ENCODE data around the gene SNX25.

DNA sequence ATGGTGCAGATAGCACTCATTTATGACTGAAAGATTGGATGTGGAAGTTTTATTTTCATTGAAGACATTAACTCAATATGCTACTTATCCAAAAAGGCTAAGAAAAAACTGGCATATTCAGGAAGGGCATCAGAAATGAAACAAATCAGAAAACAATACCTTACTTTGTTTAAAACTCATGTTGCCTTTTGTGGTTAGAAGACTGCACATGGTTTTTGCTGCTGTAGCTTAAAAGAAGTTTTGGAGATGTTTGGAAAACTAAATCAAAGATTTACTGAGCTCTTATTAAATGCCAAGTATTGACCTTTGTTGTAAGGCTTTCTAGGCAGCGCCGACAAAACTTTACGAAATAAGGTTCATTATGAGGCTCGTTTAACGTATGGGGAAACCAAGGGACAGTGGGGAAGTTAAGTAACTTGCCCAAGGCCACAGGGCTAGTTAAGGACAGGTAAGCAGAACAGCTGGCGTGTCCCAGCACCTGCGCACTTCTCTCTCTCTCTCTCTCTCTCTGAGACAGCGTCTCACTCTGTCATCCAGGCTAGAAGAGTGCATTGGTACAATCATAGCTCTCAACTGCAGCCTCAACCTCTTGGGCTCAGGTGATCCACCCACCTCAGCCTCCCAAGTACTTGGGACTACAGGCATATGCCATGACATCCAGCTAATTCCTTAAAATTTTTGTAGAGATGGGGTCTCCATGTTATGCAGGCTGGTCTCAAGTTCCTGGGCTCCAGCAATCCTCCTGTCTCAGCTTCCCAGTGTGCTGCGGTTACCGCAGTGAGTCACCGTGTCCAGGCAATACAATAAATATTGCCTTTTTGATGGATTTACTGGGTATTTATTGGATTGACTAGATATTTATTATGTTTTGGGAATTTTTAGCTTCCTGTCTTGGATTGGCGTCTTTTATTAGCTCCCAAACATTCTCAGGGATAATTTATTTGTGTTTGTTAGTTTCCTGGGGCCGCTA, 170.2 kb downstream of the SNX25 start:
- TF ChIP-seq POLR2A (IDR thresholded peaks at IDR 0.05) (no peak), POLR2AphosphoS5 (IDR thresholded peaks at IDR 0.05; ENCODE audit: insufficient read depth in 1 of 2, low read depth in 1 of 2) (no peak)
- TF ChIP-seq, protein P1, sequence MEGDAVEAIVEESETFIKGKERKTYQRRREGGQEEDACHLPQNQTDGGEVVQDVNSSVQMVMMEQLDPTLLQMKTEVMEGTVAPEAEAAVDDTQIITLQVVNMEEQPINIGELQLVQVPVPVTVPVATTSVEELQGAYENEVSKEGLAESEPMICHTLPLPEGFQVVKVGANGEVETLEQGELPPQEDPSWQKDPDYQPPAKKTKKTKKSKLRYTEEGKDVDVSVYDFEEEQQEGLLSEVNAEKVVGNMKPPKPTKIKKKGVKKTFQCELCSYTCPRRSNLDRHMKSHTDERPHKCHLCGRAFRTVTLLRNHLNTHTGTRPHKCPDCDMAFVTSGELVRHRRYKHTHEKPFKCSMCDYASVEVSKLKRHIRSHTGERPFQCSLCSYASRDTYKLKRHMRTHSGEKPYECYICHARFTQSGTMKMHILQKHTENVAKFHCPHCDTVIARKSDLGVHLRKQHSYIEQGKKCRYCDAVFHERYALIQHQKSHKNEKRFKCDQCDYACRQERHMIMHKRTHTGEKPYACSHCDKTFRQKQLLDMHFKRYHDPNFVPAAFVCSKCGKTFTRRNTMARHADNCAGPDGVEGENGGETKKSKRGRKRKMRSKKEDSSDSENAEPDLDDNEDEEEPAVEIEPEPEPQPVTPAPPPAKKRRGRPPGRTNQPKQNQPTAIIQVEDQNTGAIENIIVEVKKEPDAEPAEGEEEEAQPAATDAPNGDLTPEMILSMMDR (IDR thresholded peaks at IDR 0.05), result no peak

All from vagina (tissue), 2 donors.